OCI-LY7 (cell line): ENCODE measurements around the gene CDKN1A.

Experiments
- CTCF ChIP-seq: fragments of 200-600 bp; sonication (generic); conservative IDR thresholded peaks from 2 replicates; pipeline ENCODE4 v1.5.1; 2014; ENCODE audit warnings: mild to moderate bottlenecking, antibody characterized with exemption, low read length, moderate library complexity, mixed read lengths
- EZH2phosphoT487 ChIP-seq: fragments of 200-600 bp; sonication (generic); IDR thresholded peaks from 2 replicates; pipeline ENCODE4 v1.6.1; 2018; ENCODE audit warnings: low read depth, borderline replicate concordance, mild to moderate bottlenecking, mixed run types, antibody characterized with exemption, low read length, moderate library complexity, mixed read lengths

- TF ChIP-seq CTCF (no peak), EZH2phosphoT487 (no peak)
These were observed 47.1 kb downstream of the CDKN1A start for GRCh38 chr6:36725581-36725980.
